ENCODE results near the gene PNMT.

GRCh38 chr17:39635614-39636176, 32.6 kb upstream of the PNMT start:
- TF ChIP-seq CTCF (conservative IDR thresholded peaks at IDR 0.05 in 1 of 2, IDR thresholded peaks at IDR 0.05 in 1 of 2; ENCODE audit: low read depth in 1 of 2, low read length in 2 of 2), result no peak
- TF ChIP-seq EZH2 (IDR thresholded peaks at IDR 0.05; ENCODE audit: low read length, missing control alignments), result no peak
